Glutamatergic neuron (in vitro differentiated cells): ENCODE data around the gene CAMKMT. TPM values are rescaled to one million over a fixed set of nuclear protein-coding genes. Genes with fewer than 3 reads are reported as not detected.

Experiments
- DNase-seq: peaks from one replicate; pipeline ENCODE4 v3.0.0; 2022
- H3K27ac Mint-ChIP-seq: one replicate; pipeline ENCODE4 v1.8.0; 2020; ENCODE audit warnings: mild to moderate bottlenecking, mixed read lengths, inconsistent platforms; ENCODE audit not compliant: unreplicated experiment
- H3K27me3 Mint-ChIP-seq: one replicate; pipeline ENCODE4 v1.8.0; 2020; ENCODE audit warnings: mild to moderate bottlenecking, moderate library complexity, mixed read lengths, inconsistent platforms; ENCODE audit not compliant: unreplicated experiment
- H3K36me3 Mint-ChIP-seq: one replicate; pipeline ENCODE4 v1.8.0; 2020; ENCODE audit warnings: mild to moderate bottlenecking, mixed read lengths, inconsistent platforms; ENCODE audit not compliant: unreplicated experiment
- H3K4me1 Mint-ChIP-seq: one replicate; pipeline ENCODE4 v1.8.0; 2020; ENCODE audit warnings: mild to moderate bottlenecking, low read depth, mixed read lengths, inconsistent platforms; ENCODE audit not compliant: unreplicated experiment
- H3K4me3 Mint-ChIP-seq: one replicate; pipeline ENCODE4 v1.8.0; 2020; ENCODE audit warnings: mild to moderate bottlenecking, mixed read lengths, inconsistent platforms; ENCODE audit not compliant: unreplicated experiment
- H3K9me3 Mint-ChIP-seq: one replicate; pipeline ENCODE4 v1.8.0; 2020; ENCODE audit warnings: mild to moderate bottlenecking, moderate library complexity, mixed read lengths, inconsistent platforms; ENCODE audit not compliant: unreplicated experiment
- CTCF ChIP-seq: fragments of 200-600 bp; sonication (generic); IDR thresholded peaks from one replicate; pipeline ENCODE4 v1.5.0; 2021; ENCODE audit not compliant: partially characterized antibody, unreplicated experiment
- total RNA-seq: library from RNA; stranded (reverse); fragmentation: NEBNext Ultra II Directional; extraction: Animal tissue kit (Norgen Biotek cat#: 25700); gene quantifications from one replicate; pipeline ENCODE4 v1.2.1, GENCODE V29; 2021; ENCODE audit not compliant: unreplicated experiment

The CAMKMT gene
- total RNA-seq, 1 donor from 2014 or later = 9.6 TPM

- no peak overlapping the region for H3K4me3 Mint-ChIP-seq
- peaks cover 1% of the 10 kb centered on the region for H3K9me3 Mint-ChIP-seq
- H3K27me3 Mint-ChIP-seq = peaks cover 4% of the 10 kb centered on the region
- no peak for TF ChIP-seq CTCF
- no peak for DNase-seq
- peaks cover 7% of the 10 kb centered on the region for H3K4me1 Mint-ChIP-seq
- H3K27ac Mint-ChIP-seq = no peak overlapping the region
- H3K36me3 Mint-ChIP-seq = no peaks in the 10 kb centered on the region
These were observed 459.8 kb downstream of the CAMKMT start for GRCh38 chr2:44821500-44821899.

GRCh38 chr2:44822174-44822573 lies 460.4 kb downstream of the CAMKMT start:
- TF ChIP-seq CTCF = no peak
- Mint-ChIP-seq H3K36me3 (no peaks in the 10 kb centered on the region), H3K4me3 (no peak overlapping the region)

More at GRCh38 chr2:44822174-44822573, 460.4 kb downstream of the CAMKMT start:
- DNase-seq = no peak
- Mint-ChIP-seq H3K27me3 (peaks cover 4% of the 10 kb centered on the region), H3K27ac (no peak overlapping the region), H3K4me1 (peaks cover 7% of the 10 kb centered on the region), H3K9me3 (peaks cover 1% of the 10 kb centered on the region)

Other genes with a start within 250 kb of the CAMKMT start
- gene PPM1B, start 193.1 kb upstream of the CAMKMT start, total RNA-seq = 49.2 TPM
- 0.51 TPM for gene SLC3A1, start 86.5 kb upstream of the CAMKMT start, total RNA-seq
- gene PREPL, start 453 bp upstream of the CAMKMT start, total RNA-seq = 38.4 TPM